ENCODE results near the gene NR0B2. TPM values are rescaled to one million over a fixed set of nuclear protein-coding genes. Genes with fewer than 3 reads are reported as not detected.

The NR0B2 gene
- total RNA-seq, 1 experiment from 2014 or later, result 0.34 TPM

DNA sequence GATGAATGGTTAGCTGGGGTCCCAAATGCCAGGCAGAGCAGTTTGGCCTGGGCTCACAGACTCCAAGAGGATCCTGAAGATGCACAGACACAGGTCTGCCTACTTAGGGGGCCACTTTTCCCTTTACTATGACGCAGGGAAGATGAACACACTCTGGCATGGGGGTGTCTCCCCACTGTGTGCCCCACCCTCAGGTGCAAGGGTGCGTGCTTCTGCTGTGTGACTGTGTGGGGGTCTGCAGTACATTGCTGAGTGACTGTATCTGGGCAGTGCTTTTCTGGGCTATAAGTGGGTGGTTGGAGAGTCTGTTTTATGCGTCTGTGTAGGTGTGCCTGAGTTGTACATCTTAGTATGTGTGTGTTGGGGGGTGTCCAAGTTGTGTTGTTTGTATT is 3.8 kb downstream of the NR0B2 start:
- H3K27me3 Mint-ChIP-seq (ENCODE audit: insufficient read depth, unreplicated experiment), result no peaks in the 10 kb centered on the region
- H3K27ac Mint-ChIP-seq (ENCODE audit: unreplicated experiment), result no peak overlapping the region
- no TSS peak for BruUV-seq (replicated peaks)
- H3K4me1 Mint-ChIP-seq (ENCODE audit: low read depth, unreplicated experiment), result peaks cover 15% of the 10 kb centered on the region
- H3K4me3 ChIP-seq (ENCODE audit: low read depth, low read length), result no peak overlapping the region
- no peaks in the 10 kb centered on the region; the same call in 1 of the 2 replicates for H3K36me3 ChIP-seq (ENCODE audit: control insufficient read depth, insufficient read depth, low read length)
- CTCF ChIA-PET, result no interaction called here
- no peaks in the 10 kb centered on the region for H3K9me3 ChIP-seq
- no peak for DNase-seq
- H3K4me3 Mint-ChIP-seq (ENCODE audit: unreplicated experiment), result no peak overlapping the region
- POLR2A ChIA-PET, result interaction anchor here (0.5 kb wide), 1 partner anchor 19 kb away, joined by 3 read pairs; no protein-coding TSS in a partner anchor
- H3K27me3 ChIP-seq (replicated peaks; ENCODE audit: control insufficient read depth, insufficient read depth, low read length), result no peaks in the 10 kb centered on the region
- no peaks in the 10 kb centered on the region for H3K36me3 Mint-ChIP-seq (ENCODE audit: insufficient read depth, unreplicated experiment)
- H3K4me1 ChIP-seq, result peaks cover 28% of the 10 kb centered on the region
- no peaks in the 10 kb centered on the region for H3K9me3 Mint-ChIP-seq (ENCODE audit: unreplicated experiment)
- TF ChIP-seq CTCF (IDR thresholded peaks at IDR 0.05; ENCODE audit: insufficient read depth in 1 of 2, low read depth in 1 of 2, low read length in 1 of 2, severe bottlenecking in 1 of 2, unreplicated experiment in 1 of 2), result no peak
- intact Hi-C loops (cut with micrococcal nuclease; ENCODE audit: unreplicated experiment), result no loop called here

GRCh38 chr1:26907071-26907917 is 6.5 kb downstream of the NR0B2 start:
- Mint-ChIP-seq H3K9me3 (ENCODE audit: unreplicated experiment) (no peaks in the 10 kb centered on the region), H3K4me1 (ENCODE audit: low read depth, unreplicated experiment) (peaks cover 15% of the 10 kb centered on the region), H3K36me3 (ENCODE audit: insufficient read depth, unreplicated experiment) (no peaks in the 10 kb centered on the region), H3K4me3 (ENCODE audit: unreplicated experiment) (no peak overlapping the region), H3K27me3 (ENCODE audit: insufficient read depth, unreplicated experiment) (no peaks in the 10 kb centered on the region), H3K27ac (ENCODE audit: unreplicated experiment) (no peak overlapping the region)
- DNase-seq, result peak; percentile 21 to 54
- H3K4me1 ChIP-seq, result peaks cover 11% of the 10 kb centered on the region; the same call in 1 of the 2 replicates
- CTCF ChIA-PET, result no interaction called here
- no peaks in the 10 kb centered on the region for H3K27me3 ChIP-seq (replicated peaks; ENCODE audit: control insufficient read depth, insufficient read depth, low read length)
- no peak for TF ChIP-seq CTCF (IDR thresholded peaks at IDR 0.05; ENCODE audit: insufficient read depth in 1 of 2, low read depth in 1 of 2, low read length in 1 of 2, severe bottlenecking in 1 of 2, unreplicated experiment in 1 of 2)
- BruUV-seq (replicated peaks), result no TSS peak
- intact Hi-C loops (cut with micrococcal nuclease; ENCODE audit: unreplicated experiment), result no loop called here
- H3K4me3 ChIP-seq (ENCODE audit: low read depth, low read length), result no peak overlapping the region
- H3K36me3 ChIP-seq (ENCODE audit: control insufficient read depth, insufficient read depth, low read length), result no peaks in the 10 kb centered on the region; the same call in 1 of the 2 replicates
- POLR2A ChIA-PET, result interaction anchor here (0.5 to 1.0 kb wide), 2 partner anchors 17 to 20 kb away, joined by 3 read pairs; partner anchors contain the start of gene GPN2
- H3K9me3 ChIP-seq, result no peaks in the 10 kb centered on the region

- peak overlapping the region; percentile 92 for H3K4me3 Mint-ChIP-seq (ENCODE audit: unreplicated experiment)
- DNase-seq, result no peak
- TSS peak; percentile 92 for BruUV-seq (replicated peaks)
- TF ChIP-seq CTCF (IDR thresholded peaks at IDR 0.05; ENCODE audit: insufficient read depth in 1 of 2, low read depth in 1 of 2, low read length in 1 of 2, severe bottlenecking in 1 of 2, unreplicated experiment in 1 of 2), result no peak
- Histone ChIP-seq H3K4me3 (ENCODE audit: low read depth, low read length) (peak overlapping the region; percentile 95), H3K9me3 (no peaks in the 10 kb centered on the region), H3K27me3 (replicated peaks; ENCODE audit: control insufficient read depth, insufficient read depth, low read length) (no peaks in the 10 kb centered on the region), H3K4me1 (0 out of 2 replicates have a peak, but pooled peaks cover 5% of the 10 kb centered on the region), H3K36me3 (ENCODE audit: control insufficient read depth, insufficient read depth, low read length) (no peaks in the 10 kb centered on the region)
- H3K27me3 Mint-ChIP-seq (ENCODE audit: insufficient read depth, unreplicated experiment), result no peaks in the 10 kb centered on the region
- H3K9me3 Mint-ChIP-seq (ENCODE audit: unreplicated experiment), result no peaks in the 10 kb centered on the region
- H3K4me1 Mint-ChIP-seq (ENCODE audit: low read depth, unreplicated experiment), result no peaks in the 10 kb centered on the region
- peak overlapping the region; percentile 98 for H3K27ac Mint-ChIP-seq (ENCODE audit: unreplicated experiment)
- H3K36me3 Mint-ChIP-seq (ENCODE audit: insufficient read depth, unreplicated experiment), result peaks cover 23% of the 10 kb centered on the region
- POLR2A ChIA-PET, result interaction anchor here (0.6 to 2.3 kb wide), 9 partner anchors 10 to 254 kb away, joined by 3 to 23 read pairs (median 4); partner anchors contain the start of genes GPN2, NR0B2, NUDC and SLC9A1
- intact Hi-C loops (cut with micrococcal nuclease; ENCODE audit: unreplicated experiment), result loop anchor here (1.0 kb wide), 1 partner anchor 13 kb away; no protein-coding TSS in a partner anchor
- CTCF ChIA-PET, result interaction anchor here (1.4 to 1.8 kb wide), 3 partner anchors 11 to 14 kb away, joined by 3 to 9 read pairs (median 5); partner anchors contain the start of genes GPN2 and NR0B2
These were observed 12.8 kb downstream of the NR0B2 start for GRCh38 chr1:26900815-26901511.

Data from Caco-2 (cell line).